Measurements from ENCODE around the gene TCEA3. TPM values are rescaled to one million over a fixed set of nuclear protein-coding genes. Genes with fewer than 3 reads are reported as not detected.

The TCEA3 gene
- total RNA-seq, 1 experiment from 2014 or later, result 0.37 TPM

DNA sequence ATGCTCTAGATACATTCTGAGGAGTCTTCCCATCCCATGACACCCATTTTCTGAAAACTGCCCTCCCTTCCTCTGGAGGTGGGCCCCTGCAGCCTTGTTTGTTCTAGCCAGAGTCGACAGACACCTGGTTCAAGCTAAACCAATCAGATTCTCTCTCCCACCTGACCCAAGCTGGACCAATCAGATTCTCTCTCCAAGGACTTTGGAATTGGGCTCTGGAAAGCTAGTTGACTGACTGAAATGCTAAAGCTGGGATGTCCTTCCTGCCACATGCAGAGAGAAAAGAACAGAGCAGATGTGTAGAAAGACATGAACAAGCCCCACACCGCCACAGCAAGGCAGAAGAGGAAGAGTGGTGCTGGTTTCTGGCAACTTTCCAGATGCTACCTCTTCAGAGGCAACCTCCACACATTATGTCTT lies 34.8 kb upstream of the TCEA3 start (continued):
- TF ChIP-seq, protein P1, sequence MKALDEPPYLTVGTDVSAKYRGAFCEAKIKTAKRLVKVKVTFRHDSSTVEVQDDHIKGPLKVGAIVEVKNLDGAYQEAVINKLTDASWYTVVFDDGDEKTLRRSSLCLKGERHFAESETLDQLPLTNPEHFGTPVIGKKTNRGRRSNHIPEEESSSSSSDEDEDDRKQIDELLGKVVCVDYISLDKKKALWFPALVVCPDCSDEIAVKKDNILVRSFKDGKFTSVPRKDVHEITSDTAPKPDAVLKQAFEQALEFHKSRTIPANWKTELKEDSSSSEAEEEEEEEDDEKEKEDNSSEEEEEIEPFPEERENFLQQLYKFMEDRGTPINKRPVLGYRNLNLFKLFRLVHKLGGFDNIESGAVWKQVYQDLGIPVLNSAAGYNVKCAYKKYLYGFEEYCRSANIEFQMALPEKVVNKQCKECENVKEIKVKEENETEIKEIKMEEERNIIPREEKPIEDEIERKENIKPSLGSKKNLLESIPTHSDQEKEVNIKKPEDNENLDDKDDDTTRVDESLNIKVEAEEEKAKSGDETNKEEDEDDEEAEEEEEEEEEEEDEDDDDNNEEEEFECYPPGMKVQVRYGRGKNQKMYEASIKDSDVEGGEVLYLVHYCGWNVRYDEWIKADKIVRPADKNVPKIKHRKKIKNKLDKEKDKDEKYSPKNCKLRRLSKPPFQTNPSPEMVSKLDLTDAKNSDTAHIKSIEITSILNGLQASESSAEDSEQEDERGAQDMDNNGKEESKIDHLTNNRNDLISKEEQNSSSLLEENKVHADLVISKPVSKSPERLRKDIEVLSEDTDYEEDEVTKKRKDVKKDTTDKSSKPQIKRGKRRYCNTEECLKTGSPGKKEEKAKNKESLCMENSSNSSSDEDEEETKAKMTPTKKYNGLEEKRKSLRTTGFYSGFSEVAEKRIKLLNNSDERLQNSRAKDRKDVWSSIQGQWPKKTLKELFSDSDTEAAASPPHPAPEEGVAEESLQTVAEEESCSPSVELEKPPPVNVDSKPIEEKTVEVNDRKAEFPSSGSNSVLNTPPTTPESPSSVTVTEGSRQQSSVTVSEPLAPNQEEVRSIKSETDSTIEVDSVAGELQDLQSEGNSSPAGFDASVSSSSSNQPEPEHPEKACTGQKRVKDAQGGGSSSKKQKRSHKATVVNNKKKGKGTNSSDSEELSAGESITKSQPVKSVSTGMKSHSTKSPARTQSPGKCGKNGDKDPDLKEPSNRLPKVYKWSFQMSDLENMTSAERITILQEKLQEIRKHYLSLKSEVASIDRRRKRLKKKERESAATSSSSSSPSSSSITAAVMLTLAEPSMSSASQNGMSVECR (CRISPR knock-in tag; IDR thresholded peaks at IDR 0.05; ENCODE audit: borderline replicate concordance), result no peak
- TF ChIP-seq EMX1 (CRISPR knock-in tag; IDR thresholded peaks at IDR 0.05) (no peak), IRF2 (CRISPR knock-in tag; IDR thresholded peaks at IDR 0.05; ENCODE audit: borderline replicate concordance, low read depth) (no peak), TP53 (CRISPR knock-in tag; IDR thresholded peaks at IDR 0.05) (no peak), FOXJ3 (CRISPR knock-in tag; IDR thresholded peaks at IDR 0.05; ENCODE audit: borderline replicate concordance) (no peak), OVOL2 (CRISPR knock-in tag; IDR thresholded peaks at IDR 0.05; ENCODE audit: borderline replicate concordance) (no peak), NFYB (CRISPR knock-in tag; conservative IDR thresholded peaks at IDR 0.05; ENCODE audit: low read depth) (0 out of 2 replicates have a peak, but pooled peaks have one; percentile 23), FOXP1 (CRISPR knock-in tag; IDR thresholded peaks at IDR 0.05; ENCODE audit: borderline replicate concordance) (no peak), FOXK1 (CRISPR knock-in tag; IDR thresholded peaks at IDR 0.05) (no peak), GABPB1 (CRISPR knock-in tag; IDR thresholded peaks at IDR 0.05) (no peak), ZNF219 (CRISPR knock-in tag; IDR thresholded peaks at IDR 0.05; ENCODE audit: borderline replicate concordance) (no peak), RELA (CRISPR knock-in tag; IDR thresholded peaks at IDR 0.05; ENCODE audit: borderline replicate concordance) (no peak)
- TF ChIP-seq, protein P2, sequence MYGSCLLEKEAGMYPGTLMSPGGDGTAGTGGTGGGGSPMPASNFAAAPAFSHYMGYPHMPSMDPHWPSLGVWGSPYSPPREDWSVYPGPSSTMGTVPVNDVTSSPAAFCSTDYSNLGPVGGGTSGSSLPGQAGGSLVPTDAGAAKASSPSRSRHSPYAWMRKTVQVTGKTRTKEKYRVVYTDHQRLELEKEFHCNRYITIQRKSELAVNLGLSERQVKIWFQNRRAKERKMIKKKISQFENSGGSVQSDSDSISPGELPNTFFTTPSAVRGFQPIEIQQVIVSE (CRISPR knock-in tag; IDR thresholded peaks at IDR 0.05; ENCODE audit: borderline replicate concordance), result no peak
- TF ChIP-seq, protein P3, sequence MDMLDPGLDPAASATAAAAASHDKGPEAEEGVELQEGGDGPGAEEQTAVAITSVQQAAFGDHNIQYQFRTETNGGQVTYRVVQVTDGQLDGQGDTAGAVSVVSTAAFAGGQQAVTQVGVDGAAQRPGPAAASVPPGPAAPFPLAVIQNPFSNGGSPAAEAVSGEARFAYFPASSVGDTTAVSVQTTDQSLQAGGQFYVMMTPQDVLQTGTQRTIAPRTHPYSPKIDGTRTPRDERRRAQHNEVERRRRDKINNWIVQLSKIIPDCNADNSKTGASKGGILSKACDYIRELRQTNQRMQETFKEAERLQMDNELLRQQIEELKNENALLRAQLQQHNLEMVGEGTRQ (CRISPR knock-in tag; IDR thresholded peaks at IDR 0.05), result peak; percentile 71
- TF ChIP-seq, protein P4, sequence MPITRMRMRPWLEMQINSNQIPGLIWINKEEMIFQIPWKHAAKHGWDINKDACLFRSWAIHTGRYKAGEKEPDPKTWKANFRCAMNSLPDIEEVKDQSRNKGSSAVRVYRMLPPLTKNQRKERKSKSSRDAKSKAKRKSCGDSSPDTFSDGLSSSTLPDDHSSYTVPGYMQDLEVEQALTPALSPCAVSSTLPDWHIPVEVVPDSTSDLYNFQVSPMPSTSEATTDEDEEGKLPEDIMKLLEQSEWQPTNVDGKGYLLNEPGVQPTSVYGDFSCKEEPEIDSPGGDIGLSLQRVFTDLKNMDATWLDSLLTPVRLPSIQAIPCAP (CRISPR knock-in tag; IDR thresholded peaks at IDR 0.05), result no peak
- TF ChIP-seq, protein P5, sequence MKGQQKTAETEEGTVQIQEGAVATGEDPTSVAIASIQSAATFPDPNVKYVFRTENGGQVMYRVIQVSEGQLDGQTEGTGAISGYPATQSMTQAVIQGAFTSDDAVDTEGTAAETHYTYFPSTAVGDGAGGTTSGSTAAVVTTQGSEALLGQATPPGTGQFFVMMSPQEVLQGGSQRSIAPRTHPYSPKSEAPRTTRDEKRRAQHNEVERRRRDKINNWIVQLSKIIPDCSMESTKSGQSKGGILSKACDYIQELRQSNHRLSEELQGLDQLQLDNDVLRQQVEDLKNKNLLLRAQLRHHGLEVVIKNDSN (CRISPR knock-in tag; IDR thresholded peaks at IDR 0.05), result peak; percentile 74
- TF ChIP-seq, protein P6, sequence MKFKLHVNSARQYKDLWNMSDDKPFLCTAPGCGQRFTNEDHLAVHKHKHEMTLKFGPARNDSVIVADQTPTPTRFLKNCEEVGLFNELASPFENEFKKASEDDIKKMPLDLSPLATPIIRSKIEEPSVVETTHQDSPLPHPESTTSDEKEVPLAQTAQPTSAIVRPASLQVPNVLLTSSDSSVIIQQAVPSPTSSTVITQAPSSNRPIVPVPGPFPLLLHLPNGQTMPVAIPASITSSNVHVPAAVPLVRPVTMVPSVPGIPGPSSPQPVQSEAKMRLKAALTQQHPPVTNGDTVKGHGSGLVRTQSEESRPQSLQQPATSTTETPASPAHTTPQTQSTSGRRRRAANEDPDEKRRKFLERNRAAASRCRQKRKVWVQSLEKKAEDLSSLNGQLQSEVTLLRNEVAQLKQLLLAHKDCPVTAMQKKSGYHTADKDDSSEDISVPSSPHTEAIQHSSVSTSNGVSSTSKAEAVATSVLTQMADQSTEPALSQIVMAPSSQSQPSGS (CRISPR knock-in tag; IDR thresholded peaks at IDR 0.05; ENCODE audit: borderline replicate concordance, low read depth), result no peak

DNA sequence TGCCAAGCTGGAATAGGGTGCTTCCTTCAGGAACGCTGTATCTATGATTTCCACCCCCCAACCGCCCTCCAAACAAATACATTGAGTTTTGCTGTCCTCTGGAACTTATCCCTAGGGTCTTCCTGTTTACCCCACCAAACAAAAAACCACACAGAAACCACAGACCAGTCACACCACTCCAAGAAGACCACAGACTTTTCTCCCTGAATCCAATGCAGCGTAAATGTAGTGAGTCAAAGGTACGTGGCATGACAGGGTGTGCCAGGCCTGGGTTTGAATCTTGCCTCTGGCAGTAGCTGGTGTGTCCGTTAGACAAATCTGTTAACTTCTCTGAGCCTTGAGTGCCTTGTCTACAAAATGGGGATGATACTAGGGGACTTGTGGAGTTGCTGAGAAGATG lies 31.7 kb upstream of the TCEA3 start:
- H3K4me1 Mint-ChIP-seq, result peaks cover 6% of the 10 kb centered on the region
- TF ChIP-seq CREB1 (CRISPR knock-in tag; IDR thresholded peaks at IDR 0.05), result no peak
- TF ChIP-seq, protein P7, sequence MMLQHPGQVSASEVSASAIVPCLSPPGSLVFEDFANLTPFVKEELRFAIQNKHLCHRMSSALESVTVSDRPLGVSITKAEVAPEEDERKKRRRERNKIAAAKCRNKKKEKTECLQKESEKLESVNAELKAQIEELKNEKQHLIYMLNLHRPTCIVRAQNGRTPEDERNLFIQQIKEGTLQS (CRISPR knock-in tag; conservative IDR thresholded peaks at IDR 0.05), result no peak
- TF ChIP-seq, protein P8, sequence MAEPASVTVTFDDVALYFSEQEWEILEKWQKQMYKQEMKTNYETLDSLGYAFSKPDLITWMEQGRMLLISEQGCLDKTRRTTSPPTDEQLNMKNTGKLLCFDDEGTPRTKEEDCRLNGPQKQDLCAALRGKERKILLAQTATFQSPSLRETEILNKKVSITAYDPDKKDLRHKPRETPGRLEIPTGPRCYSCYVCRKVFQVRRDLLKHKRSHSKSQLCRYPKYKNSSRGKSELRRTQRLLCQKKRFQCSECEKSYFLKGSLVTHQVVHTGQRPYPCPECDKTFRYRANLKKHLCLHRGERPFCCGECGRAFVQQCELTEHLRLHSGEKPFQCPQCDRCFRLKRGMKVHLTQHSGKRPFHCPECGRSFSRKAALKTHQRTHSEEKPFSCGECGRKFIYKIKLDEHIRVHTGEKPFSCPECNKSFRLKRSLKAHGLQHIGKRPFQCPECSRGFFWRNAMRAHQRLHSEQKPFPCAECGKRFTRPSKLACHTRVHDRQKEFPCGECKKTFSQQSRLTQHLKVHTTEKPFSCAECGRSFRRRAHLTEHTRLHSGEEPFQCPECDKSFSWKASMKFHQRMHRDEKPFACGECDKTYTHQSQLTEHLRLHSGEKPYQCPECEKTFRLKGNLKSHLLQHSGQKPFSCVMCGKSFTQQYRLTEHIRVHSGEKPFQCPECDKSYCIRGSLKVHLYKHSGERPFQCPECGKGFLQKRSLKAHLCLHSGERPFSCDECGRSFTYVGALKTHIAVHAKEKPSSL (CRISPR knock-in tag; conservative IDR thresholded peaks at IDR 0.05), result no peak
- TF ChIP-seq ZBTB21 (CRISPR knock-in tag; IDR thresholded peaks at IDR 0.05; ENCODE audit: borderline replicate concordance), result no peak
- TF ChIP-seq, protein P9, sequence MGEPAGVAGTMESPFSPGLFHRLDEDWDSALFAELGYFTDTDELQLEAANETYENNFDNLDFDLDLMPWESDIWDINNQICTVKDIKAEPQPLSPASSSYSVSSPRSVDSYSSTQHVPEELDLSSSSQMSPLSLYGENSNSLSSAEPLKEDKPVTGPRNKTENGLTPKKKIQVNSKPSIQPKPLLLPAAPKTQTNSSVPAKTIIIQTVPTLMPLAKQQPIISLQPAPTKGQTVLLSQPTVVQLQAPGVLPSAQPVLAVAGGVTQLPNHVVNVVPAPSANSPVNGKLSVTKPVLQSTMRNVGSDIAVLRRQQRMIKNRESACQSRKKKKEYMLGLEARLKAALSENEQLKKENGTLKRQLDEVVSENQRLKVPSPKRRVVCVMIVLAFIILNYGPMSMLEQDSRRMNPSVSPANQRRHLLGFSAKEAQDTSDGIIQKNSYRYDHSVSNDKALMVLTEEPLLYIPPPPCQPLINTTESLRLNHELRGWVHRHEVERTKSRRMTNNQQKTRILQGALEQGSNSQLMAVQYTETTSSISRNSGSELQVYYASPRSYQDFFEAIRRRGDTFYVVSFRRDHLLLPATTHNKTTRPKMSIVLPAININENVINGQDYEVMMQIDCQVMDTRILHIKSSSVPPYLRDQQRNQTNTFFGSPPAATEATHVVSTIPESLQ (CRISPR knock-in tag; IDR thresholded peaks at IDR 0.05), result no peak
- no peak for TF ChIP-seq TP53 (CRISPR knock-in tag; IDR thresholded peaks at IDR 0.05)
- TF ChIP-seq GRHL2 (CRISPR knock-in tag; IDR thresholded peaks at IDR 0.05; ENCODE audit: insufficient replicate concordance, severe bottlenecking), result no peak

More for the DNA sequence above, 31.7 kb upstream of the TCEA3 start:
- Mint-ChIP-seq H3K4me3 (no peak overlapping the region), H3K36me3 (peaks cover 5% of the 10 kb centered on the region; the same call in 1 of the 2 replicates), H3K27me3 (ENCODE audit: low read depth) (no peaks in the 10 kb centered on the region), H3K9me3 (no peaks in the 10 kb centered on the region), H3K27ac (peak overlapping the region; percentile 41; the same call in 1 of the 2 replicates)
- no peak for DNase-seq (ENCODE audit: low spot score)
- ATAC-seq, result no peak
- ChIA-PET POLR2A (no interaction called here), CTCF (interaction anchor here (0.7 kb wide), 1 partner anchor 52 kb away, joined by 3 read pairs; no protein-coding TSS in a partner anchor)
